Left lung (tissue), 10 donors: ENCODE measurements around the gene SCLY. TPM values are rescaled to one million over a fixed set of nuclear protein-coding genes. Genes with fewer than 3 reads are reported as not detected.

ENCODE experiments used
- ATAC-seq: fragments of 200-7000 bp; cut with Tn5 transposase; one replicate; pipeline ENCODE4 v1.9.1; 2020; ENCODE audit warnings: moderate library complexity
- DNase-seq, 4 donors: peaks; one replicate each; pipeline ENCODE4 v3.0.0-alpha.2; 2013 to 2020
- H3K27ac ChIP-seq, 2 donors: fragments of 200-600 bp; sonication (generic) in 1 of 2; one replicate each; pipeline versions ENCODE4 v1.5.0 to v1.8.0; 2020 to 2021
- H3K27me3 ChIP-seq, 2 donors: fragments of 200-600 bp; sonication (generic) in 1 of 2; one replicate each; pipeline versions ENCODE4 v1.5.0 to v1.8.0; 2020 to 2021
- H3K36me3 ChIP-seq, 2 donors: fragments of 200-600 bp; sonication (generic) in 1 of 2; one replicate each; pipeline versions ENCODE4 v1.5.0 to v1.8.0; 2020 to 2021
- H3K4me1 ChIP-seq, 2 donors: fragments of 200-600 bp; one replicate each; pipeline ENCODE4 v1.8.0; 2021
- H3K4me3 ChIP-seq, 2 donors: fragments of 200-600 bp; sonication (generic) in 1 of 2; one replicate each; pipeline versions ENCODE4 v1.5.0 to v1.8.0; 2020 to 2021; ENCODE audit warnings: mild to moderate bottlenecking in 1 of 2
- H3K9me3 ChIP-seq, 2 donors: fragments of 200-600 bp; sonication (generic) in 1 of 2; one replicate each; pipeline versions ENCODE4 v1.5.0 to v1.8.0; 2020 to 2021
- intact Hi-C, 2 donors: fragments of 100-400 bp; cut with DNase I; formaldehyde crosslinking; loops; one replicate each; pipeline versions ENCODE4 v1.11.2 to v1.14.2; 2022
- polyA plus RNA-seq, 6 donors: library from polyadenylated mRNA; unstranded; fragments of 120-200 nt; gene quantifications; one replicate each; pipeline ENCODE4 v1.2.1, GENCODE V29; 2013; ENCODE audit not compliant: insufficient read length in 6 of 6
- total RNA-seq, 2 donors: library from RNA; stranded (reverse); fragmentation: NEBNext Ultra II Directional; extraction: Animal tissue kit (Norgen Biotek cat#: 25700); gene quantifications; one replicate each; pipeline ENCODE4 v1.2.1, GENCODE V29; 2021
- TF ChIP-seq, protein P1 (sequence below), 2 donors: fragments of 200-600 bp; sonication (generic) in 1 of 2; IDR thresholded peaks; one replicate each; pipeline versions ENCODE4 v1.5.0 to v1.8.0; 2021; ENCODE audit warnings: antibody characterized with exemption in 2 of 2
- donor health status: DM: no; HTN: yes; CAD: no.
- donor health status: DM: no; HTN: no; CAD: no.

SCLY gene
- total and polyA plus RNA-seq, 8 donors = 10.9 to 20.9 (median 15.2) TPM

DNA sequence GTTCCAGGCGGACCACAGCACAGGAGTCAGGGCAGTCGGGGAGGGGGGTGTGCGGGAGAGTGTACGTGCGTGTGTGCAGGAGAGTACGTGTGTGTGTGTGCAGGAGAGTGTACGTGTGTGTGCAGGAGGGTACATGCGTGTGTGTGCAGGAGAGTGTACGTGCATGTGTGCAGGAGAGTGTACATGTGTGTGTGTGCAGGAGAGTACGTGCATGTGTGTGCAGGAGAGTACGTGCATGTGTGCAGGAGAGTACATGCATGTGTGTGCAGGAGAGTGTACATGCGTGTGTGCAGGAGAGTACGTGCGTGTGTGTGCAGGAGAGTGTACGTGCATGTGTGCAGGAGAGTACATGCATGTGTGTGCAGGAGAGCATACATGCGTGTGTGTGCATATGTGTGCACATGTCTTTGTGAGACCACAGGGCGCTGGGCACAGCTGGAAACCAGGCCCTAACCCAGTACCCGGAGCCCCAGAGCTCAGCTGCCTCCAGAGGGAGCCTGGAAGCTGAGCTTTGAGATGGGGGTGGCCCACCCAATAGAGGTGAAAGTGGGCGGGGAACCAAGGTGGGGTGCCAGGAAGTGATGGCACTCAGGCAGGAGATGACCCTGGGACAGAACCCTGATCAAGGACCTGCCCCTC lies 63.8 kb downstream of the SCLY start:
- no peak for ATAC-seq
- no peaks in the 10 kb centered on the region for H3K36me3 ChIP-seq
- intact Hi-C loops = no loop called here
- H3K27me3 ChIP-seq = peaks cover 0 to 46% of the 10 kb centered on the region in 2 donors
- peak in 1 of 4 donors; percentile 37 for DNase-seq
- no peaks in the 10 kb centered on the region for H3K9me3 ChIP-seq
- peaks cover 0 to 5% of the 10 kb centered on the region in 2 donors for H3K4me1 ChIP-seq
- no peak overlapping the region for H3K27ac ChIP-seq
- no peak overlapping the region for H3K4me3 ChIP-seq
- TF ChIP-seq, protein P1, sequence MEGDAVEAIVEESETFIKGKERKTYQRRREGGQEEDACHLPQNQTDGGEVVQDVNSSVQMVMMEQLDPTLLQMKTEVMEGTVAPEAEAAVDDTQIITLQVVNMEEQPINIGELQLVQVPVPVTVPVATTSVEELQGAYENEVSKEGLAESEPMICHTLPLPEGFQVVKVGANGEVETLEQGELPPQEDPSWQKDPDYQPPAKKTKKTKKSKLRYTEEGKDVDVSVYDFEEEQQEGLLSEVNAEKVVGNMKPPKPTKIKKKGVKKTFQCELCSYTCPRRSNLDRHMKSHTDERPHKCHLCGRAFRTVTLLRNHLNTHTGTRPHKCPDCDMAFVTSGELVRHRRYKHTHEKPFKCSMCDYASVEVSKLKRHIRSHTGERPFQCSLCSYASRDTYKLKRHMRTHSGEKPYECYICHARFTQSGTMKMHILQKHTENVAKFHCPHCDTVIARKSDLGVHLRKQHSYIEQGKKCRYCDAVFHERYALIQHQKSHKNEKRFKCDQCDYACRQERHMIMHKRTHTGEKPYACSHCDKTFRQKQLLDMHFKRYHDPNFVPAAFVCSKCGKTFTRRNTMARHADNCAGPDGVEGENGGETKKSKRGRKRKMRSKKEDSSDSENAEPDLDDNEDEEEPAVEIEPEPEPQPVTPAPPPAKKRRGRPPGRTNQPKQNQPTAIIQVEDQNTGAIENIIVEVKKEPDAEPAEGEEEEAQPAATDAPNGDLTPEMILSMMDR (IDR thresholded peaks at IDR 0.05) = no peak

DNA sequence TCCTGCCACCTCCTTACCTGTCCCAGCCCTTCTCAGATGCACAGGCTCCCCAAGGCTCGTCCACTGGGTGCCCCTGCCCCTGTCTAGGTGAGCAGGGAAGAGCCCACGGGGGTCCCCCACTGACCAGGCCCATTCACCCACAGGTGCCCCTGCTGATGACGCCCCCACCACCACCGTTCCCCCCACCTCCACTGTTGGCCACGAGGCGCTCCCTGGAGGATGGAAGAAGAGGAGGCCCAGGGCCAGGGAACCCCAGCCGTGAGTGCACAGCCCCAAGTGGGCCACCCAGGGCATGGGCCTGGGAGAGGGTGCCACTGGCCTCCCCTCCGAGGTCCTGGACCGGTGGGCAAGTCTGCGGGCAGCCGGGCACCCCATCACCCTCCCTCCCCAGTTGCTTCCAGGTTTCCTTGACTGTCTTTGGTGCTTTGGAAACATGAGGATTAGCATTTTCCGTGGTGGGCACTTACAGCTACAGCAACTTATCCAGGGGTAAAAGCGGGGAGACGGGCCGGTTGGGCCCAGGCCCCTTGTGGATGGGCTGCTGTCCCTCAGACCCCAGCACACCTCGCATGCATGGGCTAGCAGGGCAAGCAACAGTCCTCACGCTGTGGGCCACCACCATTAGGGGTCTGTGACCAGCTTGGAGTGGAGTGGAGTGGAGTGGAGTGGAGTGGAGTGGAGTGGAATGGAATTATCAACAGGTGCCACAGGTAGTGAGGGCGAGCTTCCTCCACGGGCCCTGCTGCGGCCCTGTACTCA lies 64.5 kb downstream of the SCLY start:
- DNase-seq = peak in 1 of 4 donors; percentile 66
- no peaks in the 10 kb centered on the region for H3K36me3 ChIP-seq
- H3K27ac ChIP-seq = no peak overlapping the region
- H3K27me3 ChIP-seq = peaks cover 0 to 40% of the 10 kb centered on the region in 2 donors
- ATAC-seq = no peak
- H3K4me1 ChIP-seq = peaks cover 0 to 5% of the 10 kb centered on the region in 2 donors
- intact Hi-C loops = no loop called here
- H3K4me3 ChIP-seq = no peak overlapping the region
- TF ChIP-seq, protein P1 (IDR thresholded peaks at IDR 0.05) = no peak
- H3K9me3 ChIP-seq = no peaks in the 10 kb centered on the region

DNA sequence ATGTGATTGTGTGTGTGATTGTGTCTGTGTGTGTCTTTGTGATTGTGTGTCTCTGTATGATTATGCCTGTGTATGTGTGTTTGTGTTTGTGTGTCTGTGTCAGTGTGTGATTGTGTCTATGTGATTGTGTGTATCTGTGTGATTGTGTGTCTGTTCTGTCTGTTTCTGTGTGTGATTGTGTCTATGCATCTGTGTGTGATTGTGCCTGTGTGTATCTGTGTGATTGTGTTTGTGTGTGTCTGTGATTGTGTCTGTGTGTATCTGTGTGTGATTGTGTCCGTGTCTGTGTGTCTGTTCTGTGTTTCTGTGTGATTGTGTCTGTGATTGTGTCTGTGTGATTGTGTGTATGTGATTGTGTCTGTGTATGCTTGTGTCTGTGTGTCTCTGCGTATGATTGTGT lies 65.5 kb downstream of the SCLY start:
- TF ChIP-seq, protein P1 (IDR thresholded peaks at IDR 0.05) = no peak
- no peak for ATAC-seq
- no peak overlapping the region for H3K27ac ChIP-seq
- no peak for DNase-seq
- no peaks in the 10 kb centered on the region for H3K9me3 ChIP-seq
- H3K4me3 ChIP-seq = no peak overlapping the region
- intact Hi-C loops = no loop called here
- peaks cover 0 to 5% of the 10 kb centered on the region in 2 donors for H3K4me1 ChIP-seq
- H3K36me3 ChIP-seq = no peaks in the 10 kb centered on the region
- H3K27me3 ChIP-seq = peaks cover 0 to 30% of the 10 kb centered on the region in 2 donors

DNA sequence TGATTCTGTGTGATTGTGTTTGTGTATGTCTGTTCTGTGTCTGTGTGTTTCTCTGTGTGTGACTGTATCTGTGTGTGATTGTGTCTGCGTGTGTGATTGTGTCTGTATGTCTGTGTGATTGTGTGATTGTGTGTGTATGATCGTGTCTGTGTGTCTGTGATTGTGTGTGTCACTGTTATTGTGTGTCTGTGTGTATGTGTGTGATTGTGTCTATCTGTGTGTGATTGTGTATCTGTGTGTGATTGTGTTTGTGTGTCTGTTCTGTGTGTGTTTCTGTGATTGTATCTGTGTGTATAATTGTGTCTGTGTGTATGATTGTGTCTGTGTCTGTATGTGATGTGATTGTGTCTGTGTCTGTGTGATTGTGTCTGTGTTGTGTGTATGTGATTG lies 66.0 kb downstream of the SCLY start:
- DNase-seq (no peak), ATAC-seq (no peak)
- peaks cover 0 to 5% of the 10 kb centered on the region in 2 donors for H3K4me1 ChIP-seq
- no peak overlapping the region for H3K4me3 ChIP-seq
- H3K27ac ChIP-seq = no peak overlapping the region
- no peaks in the 10 kb centered on the region for H3K9me3 ChIP-seq
- peaks cover 0 to 30% of the 10 kb centered on the region in 2 donors for H3K27me3 ChIP-seq
- TF ChIP-seq, protein P1 (IDR thresholded peaks at IDR 0.05) = no peak
- intact Hi-C loops = no loop called here
- no peaks in the 10 kb centered on the region for H3K36me3 ChIP-seq
